GM12878 (cell line): ENCODE data around the gene TPI1. TPM values are rescaled to one million over a fixed set of nuclear protein-coding genes. Genes with fewer than 3 reads are reported as not detected.
"Not testable (repeated sequence)": the region's sequence is repeated elsewhere in the genome, so short reads cannot be mapped to it uniquely, and the experiment has no call there.

Experiments used
- ATAC-seq: fragments of 200-7000 bp; cut with Tn5 transposase; 3 replicates; pipeline ENCODE4 v1.9.1; 2020; ENCODE audit warnings: mild to moderate bottlenecking, moderate library complexity
- BruUV-seq: library from RNA; stranded (reverse); fragments of 400-500 nt; replicated peaks from 2 replicates; lab custom pipeline; 2021; lab: Mats Ljungman, UMichigan
- CTCF ChIA-PET: fragments of 300-600 bp; sonication (Branson Sonifier 250); formaldehyde crosslinking; extraction: SDS; loops from one replicate; lab custom pipeline; 2021; ENCODE audit warnings: inconsistent platforms; lab: Yijun Ruan, JAX
- POLR2A ChIA-PET: fragments of 350-600 bp; formaldehyde crosslinking; extraction: SDS; loops from one replicate; lab custom pipeline; 2021; ENCODE audit warnings: inconsistent platforms; lab: Charles Lee
- RAD21 ChIA-PET: fragments of 300-600 bp; sonication (Branson Sonifier 250); formaldehyde crosslinking; loops from one replicate; lab custom pipeline; 2023; ENCODE audit warnings: antibody characterized with exemption; ENCODE audit not compliant: unreplicated experiment; lab: Charles Lee
- SMC1A ChIA-PET: fragments of 300-600 bp; sonication (Branson Sonifier 250); formaldehyde crosslinking; loops from one replicate; lab custom pipeline; 2023; ENCODE audit not compliant: unreplicated experiment, uncharacterized antibody; lab: Charles Lee
- DNase-seq: peaks from one replicate; pipeline ENCODE4 v3.0.0-alpha.2; 2011; ENCODE audit warnings: low read depth, low spot score
- FAIRE-seq: peaks from 3 replicates; lab custom pipeline; 2011; peaks lifted over from hg19 to GRCh38; lab: Jason Lieb, UNC
- H2AFZ ChIP-seq: 2 replicates; pipeline ENCODE4 v1.6.0; 2011; ENCODE audit warnings: low read depth, low read length, control low read depth; ENCODE audit not compliant: control insufficient read depth
- H3K27ac ChIP-seq: 2 replicates; pipeline ENCODE4 v1.5.1; 2011; ENCODE audit warnings: control low read depth; ENCODE audit not compliant: control insufficient read depth, insufficient read depth
- H3K27me3 ChIP-seq, 2 experiments: replicated peaks in 1 of 2; 2 replicates each; pipeline versions ENCODE4 v1.6.0 to v1.6.1; 2011; ENCODE audit warnings: low read length in 1 of 2; ENCODE audit not compliant: control insufficient read depth in 2 of 2, insufficient read depth in 2 of 2
- H3K36me3 ChIP-seq, 2 experiments: 2 replicates each; pipeline ENCODE4 v1.5.1; 2011; ENCODE audit warnings: low read length in 1 of 2; ENCODE audit not compliant: control insufficient read depth in 2 of 2, insufficient read depth in 2 of 2
- H3K4me1 ChIP-seq: 2 replicates; pipeline ENCODE4 v1.6.1; 2011; ENCODE audit warnings: mild to moderate bottlenecking, low read length, moderate library complexity, mixed read lengths; ENCODE audit not compliant: control insufficient read depth, insufficient read depth
- H3K4me2 ChIP-seq: 2 replicates; pipeline ENCODE4 v1.6.0; 2011; ENCODE audit warnings: control low read depth; ENCODE audit not compliant: control insufficient read depth, insufficient read depth
- H3K4me3 ChIP-seq: fragments of 200-600 bp; sonication (generic); 2 replicates; pipeline ENCODE4 v1.5.1; 2016
- H3K79me2 ChIP-seq: 2 replicates; pipeline ENCODE4 v1.6.0; 2011; ENCODE audit warnings: low read length; ENCODE audit not compliant: control insufficient read depth, insufficient read depth
- H3K9ac ChIP-seq: 2 replicates; pipeline ENCODE4 v1.8.0; 2011; ENCODE audit warnings: low read length, control low read depth, mixed read lengths; ENCODE audit not compliant: control insufficient read depth, insufficient read depth
- H3K9me3 ChIP-seq: replicated peaks from 3 replicates; pipeline ENCODE4 v1.5.1; 2011; ENCODE audit warnings: mild to moderate bottlenecking, low read length; ENCODE audit not compliant: control insufficient read depth, insufficient read depth
- H4K20me1 ChIP-seq: 2 replicates; pipeline ENCODE4 v1.6.0; 2011; ENCODE audit not compliant: control insufficient read depth, insufficient read depth
- BACH1 ChIP-seq: fragments of 450-650 bp; IDR thresholded peaks from 2 replicates; pipeline ENCODE4 v1.6.1; 2017; ENCODE audit warnings: mild to moderate bottlenecking, borderline replicate concordance
- CBFB ChIP-seq: IDR thresholded peaks from 2 replicates; pipeline ENCODE4 v1.6.1; 2016; ENCODE audit warnings: antibody characterized with exemption, low read depth
- CBX5 ChIP-seq: sonication (generic); IDR thresholded peaks from 2 replicates; pipeline ENCODE4 v1.6.1; 2016; ENCODE audit warnings: low read depth, moderate library complexity, mild to moderate bottlenecking, inconsistent platforms
- CEBPB ChIP-seq, 2 experiments: fragments of 150-350 bp in 1 of 2; IDR thresholded peaks; 2 replicates each; pipeline ENCODE4 v1.6.1; 2012 to 2014; ENCODE audit warnings: low read depth in 2 of 2, low read length in 2 of 2, borderline replicate concordance in 1 of 2, inconsistent platforms in 1 of 2
- E2F8 ChIP-seq: fragments of 450-650 bp; IDR thresholded peaks from 2 replicates; pipeline ENCODE4 v1.6.1; 2018; ENCODE audit warnings: mild to moderate bottlenecking, low read depth, moderate library complexity; ENCODE audit not compliant: partially characterized antibody
- GATAD2B ChIP-seq: fragments of 450-650 bp; conservative IDR thresholded peaks from 2 replicates; pipeline ENCODE4 v1.6.1; 2017; ENCODE audit warnings: low read depth, mild to moderate bottlenecking, moderate library complexity
- HCFC1 ChIP-seq: fragments of 150-350 bp; IDR thresholded peaks from 2 replicates; pipeline ENCODE4 v1.6.1; 2014; ENCODE audit warnings: low read length
- SREBF2 ChIP-seq: IDR thresholded peaks from 2 replicates; pipeline ENCODE4 v1.6.1; 2012; ENCODE audit warnings: mild to moderate bottlenecking, low read length
- ZBTB4 ChIP-seq: fragments of 450-650 bp; formaldehyde crosslinking; IDR thresholded peaks from 2 replicates; pipeline ENCODE4 v1.4.0; 2022; ENCODE audit warnings: mild to moderate bottlenecking, moderate library complexity
- ZNF24 ChIP-seq: fragments of 450-650 bp; IDR thresholded peaks from 2 replicates; pipeline ENCODE4 v1.6.1; 2017; ENCODE audit warnings: antibody characterized with exemption, mild to moderate bottlenecking
- ZZZ3 ChIP-seq: IDR thresholded peaks from 2 replicates; pipeline ENCODE4 v1.6.1; 2011; ENCODE audit warnings: low read depth; ENCODE audit not compliant: control insufficient read depth, insufficient read length
- WGBS: methylation state at CpG from one replicate; pipeline ENCODE4 v1.1.6; 2016; ENCODE audit warnings: low lambda C conversion rate; ENCODE audit not compliant: insufficient replicate concordance, insufficient coverage; ENCODE audit errors: missing lambda C conversion rate; 5-methylcytosine and 5-hydroxymethylcytosine counted together
- in situ Hi-C: fragments of 300-500 bp; cut with MboI; formaldehyde crosslinking; loops from 9 replicates; pipeline ENCODE4 v1.14.3; 2018; ENCODE audit warnings: mixed read lengths
- intact Hi-C: fragments of 100-400 bp; cut with micrococcal nuclease; formaldehyde crosslinking; loops from one replicate; pipeline ENCODE4 v1.14.2; 2022; ENCODE audit not compliant: unreplicated experiment
- polyA plus RNA-seq, 11 experiments: library from polyadenylated mRNA; depleted of rRNA in 4 of 11; unstranded in 6 of 11; stranded (reverse) in 5 of 11; fragments of >200 nt; fragmentation: Nextera tagmentation in 4 of 11; fragmentation: Illumina TruSeq in 1 of 11; extraction: Ambion mirVana in 4 of 11; extraction: Trizol in 1 of 11; gene quantifications; 1 replicate in 1 of 11; 2 replicates in 10 of 11; pipeline versions ENCODE4 v1.2.1 to v1.2.3, GENCODE V29; 2011 to 2016; ENCODE audit warnings: inconsistent platforms in 2 of 11, missing spikeins in 2 of 11, low read depth in 1 of 11
- total RNA-seq, 4 experiments: library from RNA; depleted of rRNA in 3 of 4; stranded (reverse); fragments of >200 nt in 3 of 4; fragmentation: Illumina TruSeq in 1 of 4; extraction: Trizol in 1 of 4; gene quantifications; 2 replicates each; pipeline versions ENCODE4 v1.2.1 to v1.2.3, GENCODE V29; 2013 to 2021

TPI1 gene
- total and polyA plus RNA-seq, 10 of the 15 experiments (the other 5 are each of a cell fraction or from before 2014, with no cell fraction given) = 916 to 7,349 (median 1,677) TPM

- DNase-seq = no peak
- Histone ChIP-seq H3K4me1 (peaks cover 12% of the 10 kb centered on the region), H2AFZ (no peak overlapping the region), H3K27me3 (no peaks in the 10 kb centered on the region), H3K9me3 (no peaks in the 10 kb centered on the region), H3K36me3 (peaks cover 0 to 6% of the 10 kb centered on the region in 2 experiments; a peak in 3 of 4 replicates), H3K4me3 (no peak overlapping the region), H3K4me2 (no peak overlapping the region), H3K27ac (no peak overlapping the region), H3K9ac (no peak overlapping the region), H4K20me1 (no peaks in the 10 kb centered on the region), H3K79me2 (no peaks in the 10 kb centered on the region)
- in situ Hi-C loops = no loop called here
- FAIRE-seq = no peak
- ATAC-seq = no peak
- ChIA-PET SMC1A (no interaction called here), POLR2A (interaction anchor here (1.4 kb wide), 1 partner anchor 15 kb away, joined by 3 read pairs; the partner anchor contains the start of gene SPSB2), CTCF (interaction anchor here (1.8 kb wide), 1 partner anchor 16 kb away, joined by 8 read pairs; the partner anchor contains the start of gene SPSB2), RAD21 (no interaction called here)
- intact Hi-C loops = no loop called here
- no peak for TF ChIP-seq CBFB
- TF ChIP-seq BACH1 = no peak
- no peak for TF ChIP-seq E2F8
- no peak for TF ChIP-seq CBX5
- no peak for TF ChIP-seq ZNF24
- no peak for TF ChIP-seq ZBTB4 (CRISPR knock-in tag)
- TF ChIP-seq GATAD2B = no peak
- no peak for TF ChIP-seq ZZZ3
- TF ChIP-seq CEBPB (IDR thresholded peaks at IDR 0.05; ENCODE audit: borderline replicate concordance in 1 of 2, low read depth in 2 of 2, low read length in 2 of 2) = no peak
- TF ChIP-seq SREBF2 = no peak
- TF ChIP-seq HCFC1 = no peak
- BruUV-seq = no TSS peak
- WGBS = 70% methylated on average over 2 of the region's 2 CpGs
These were observed 21.0 kb downstream of the TPI1 start for GRCh38 chr12:6888360-6888759.

GRCh38 chr12:6888794-6889193 lies 21.5 kb downstream of the TPI1 start:
- POLR2A ChIA-PET, H3K79me2 ChIP-seq, H3K27ac ChIP-seq, DNase-seq, ATAC-seq, H3K9me3 ChIP-seq, RAD21 ChIA-PET, in situ Hi-C loops, H3K4me3 ChIP-seq, H3K27me3 ChIP-seq, intact Hi-C loops, H2AFZ ChIP-seq, BruUV-seq, SMC1A ChIA-PET, H3K9ac ChIP-seq, H3K36me3 ChIP-seq, H3K4me2 ChIP-seq, H4K20me1 ChIP-seq, FAIRE-seq: not testable (repeated sequence)
- CTCF ChIA-PET = interaction anchor here (6.1 kb wide), 1 partner anchor 18 kb away, joined by 121 read pairs; the partner anchor contains the start of genes SPSB2 and TPI1
- peaks cover 12% of the 10 kb centered on the region for H3K4me1 ChIP-seq
- WGBS = 95% methylated on average over 7 of the region's 7 CpGs
